HEK293T (cell line): ENCODE data around the gene CYFIP1.

ENCODE experiments used
- CTCF ChIA-PET: fragments of 350-600 bp; formaldehyde crosslinking; extraction: SDS; loops from one replicate; lab custom pipeline; 2021; ENCODE audit warnings: antibody characterized with exemption, inconsistent platforms; lab: Yijun Ruan, JAX
- POLR2A ChIA-PET: fragments of 350-600 bp; formaldehyde crosslinking; extraction: SDS; loops from one replicate; lab custom pipeline; 2020; ENCODE audit warnings: antibody characterized with exemption, inconsistent platforms; lab: Yijun Ruan, JAX
- DNase-seq: peaks from one replicate; pipeline ENCODE4 v3.0.0; 2012; ENCODE audit warnings: mixed read lengths; ENCODE audit errors: extremely low spot score
- ARNT ChIP-seq: fragments of 450-650 bp; IDR thresholded peaks from 2 replicates; pipeline ENCODE4 v1.6.1; 2017; ENCODE audit warnings: mild to moderate bottlenecking
- BHLHE40 ChIP-seq: fragments of 450-650 bp; IDR thresholded peaks from 2 replicates; pipeline ENCODE4 v1.6.1; 2016; ENCODE audit warnings: mild to moderate bottlenecking, moderate library complexity, borderline replicate concordance
- CTBP1 ChIP-seq: fragments of 450-650 bp; IDR thresholded peaks from 2 replicates; pipeline ENCODE4 v1.6.1; 2016; ENCODE audit warnings: borderline replicate concordance
- ELF4 ChIP-seq: fragments of 450-650 bp; IDR thresholded peaks from 2 replicates; pipeline ENCODE4 v1.6.1; 2017; ENCODE audit warnings: antibody characterized with exemption
- FOXA1 ChIP-seq: fragments of 450-650 bp; IDR thresholded peaks from 2 replicates; pipeline ENCODE4 v1.6.1; 2016; ENCODE audit warnings: mild to moderate bottlenecking
- FOXK2 ChIP-seq: fragments of 450-650 bp; IDR thresholded peaks from 2 replicates; pipeline ENCODE4 v1.6.1; 2016; ENCODE audit warnings: mild to moderate bottlenecking
- FOXM1 ChIP-seq: fragments of 450-650 bp; IDR thresholded peaks from 2 replicates; pipeline ENCODE4 v1.6.1; 2017; ENCODE audit warnings: mild to moderate bottlenecking, borderline replicate concordance
- HDGF ChIP-seq: fragments of 450-650 bp; IDR thresholded peaks from 2 replicates; pipeline ENCODE4 v1.6.1; 2017; ENCODE audit warnings: antibody characterized with exemption, borderline replicate concordance
- L3MBTL2 ChIP-seq: fragments of 450-650 bp; conservative IDR thresholded peaks from 2 replicates; pipeline ENCODE4 v1.6.1; 2016; ENCODE audit warnings: mild to moderate bottlenecking
- LEF1 ChIP-seq: fragments of 450-650 bp; IDR thresholded peaks from 2 replicates; pipeline ENCODE4 v1.6.1; 2017; ENCODE audit warnings: mild to moderate bottlenecking, borderline replicate concordance
- NFRKB ChIP-seq: fragments of 450-650 bp; IDR thresholded peaks from 2 replicates; pipeline ENCODE4 v1.6.1; 2016; ENCODE audit warnings: mild to moderate bottlenecking, moderate library complexity
- SP1 ChIP-seq: fragments of 450-650 bp; IDR thresholded peaks from 2 replicates; pipeline ENCODE4 v1.6.1; 2017
- SUZ12 ChIP-seq: fragments of 450-650 bp; IDR thresholded peaks from 2 replicates; pipeline ENCODE4 v1.6.1; 2016; ENCODE audit warnings: mild to moderate bottlenecking
- TARDBP ChIP-seq: fragments of 450-650 bp; IDR thresholded peaks from 2 replicates; pipeline ENCODE4 v1.6.1; 2016
- ZNF384 ChIP-seq: fragments of 450-650 bp; IDR thresholded peaks from 2 replicates; pipeline ENCODE4 v1.6.1; 2016
- TF ChIP-seq, protein P1 (sequence below): fragments of 450-650 bp; IDR thresholded peaks from 2 replicates; pipeline ENCODE4 v1.6.1; 2016

The CYFIP1 gene

DNA sequence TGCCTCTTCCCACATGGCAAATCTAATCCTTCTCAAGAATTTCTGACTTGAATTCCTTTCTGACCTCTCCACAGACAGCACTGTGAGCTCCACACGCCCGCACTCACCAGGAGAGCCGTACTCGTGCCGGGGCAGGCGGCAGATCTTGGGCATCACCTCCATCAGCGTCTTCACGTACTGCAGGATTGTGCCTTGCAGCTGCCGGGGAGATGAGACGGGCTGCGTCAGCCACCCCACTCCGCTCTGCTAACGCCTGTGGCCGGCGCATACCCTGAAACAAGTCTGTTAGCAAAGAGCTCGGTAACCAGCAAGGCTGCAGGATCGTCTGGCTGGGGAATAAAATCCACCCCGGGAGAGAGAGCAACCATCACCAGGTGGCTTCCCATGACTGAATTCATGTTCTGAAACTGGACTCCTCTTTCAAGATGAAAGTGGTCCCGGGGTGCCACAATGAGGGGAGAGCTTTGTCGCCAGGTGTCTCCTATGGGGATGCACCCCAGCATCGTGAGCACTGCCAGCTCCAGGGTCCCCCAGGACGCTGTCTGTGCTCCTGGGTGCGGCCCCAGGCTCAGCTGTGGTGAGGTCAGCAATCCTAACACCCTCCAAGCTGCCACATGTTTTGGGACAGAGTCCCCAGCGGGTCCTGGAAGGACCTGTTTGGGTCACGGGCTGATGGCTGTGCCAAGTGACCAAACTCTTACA, 98.3 kb downstream of the CYFIP1 start:
- TF ChIP-seq ELF4 (no peak), SUZ12 (no peak), HDGF (no peak), FOXM1 (no peak), NFRKB (no peak), CTBP1 (no peak), ZNF384 (no peak), FOXA1 (no peak), SP1 (no peak), TARDBP (no peak), BHLHE40 (no peak)
- TF ChIP-seq, protein P1, sequence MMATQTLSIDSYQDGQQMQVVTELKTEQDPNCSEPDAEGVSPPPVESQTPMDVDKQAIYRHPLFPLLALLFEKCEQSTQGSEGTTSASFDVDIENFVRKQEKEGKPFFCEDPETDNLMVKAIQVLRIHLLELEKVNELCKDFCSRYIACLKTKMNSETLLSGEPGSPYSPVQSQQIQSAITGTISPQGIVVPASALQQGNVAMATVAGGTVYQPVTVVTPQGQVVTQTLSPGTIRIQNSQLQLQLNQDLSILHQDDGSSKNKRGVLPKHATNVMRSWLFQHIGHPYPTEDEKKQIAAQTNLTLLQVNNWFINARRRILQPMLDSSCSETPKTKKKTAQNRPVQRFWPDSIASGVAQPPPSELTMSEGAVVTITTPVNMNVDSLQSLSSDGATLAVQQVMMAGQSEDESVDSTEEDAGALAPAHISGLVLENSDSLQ, result no peak
- no peak for DNase-seq
- CTCF ChIA-PET, result no interaction called here
- POLR2A ChIA-PET, result no interaction called here

DNA sequence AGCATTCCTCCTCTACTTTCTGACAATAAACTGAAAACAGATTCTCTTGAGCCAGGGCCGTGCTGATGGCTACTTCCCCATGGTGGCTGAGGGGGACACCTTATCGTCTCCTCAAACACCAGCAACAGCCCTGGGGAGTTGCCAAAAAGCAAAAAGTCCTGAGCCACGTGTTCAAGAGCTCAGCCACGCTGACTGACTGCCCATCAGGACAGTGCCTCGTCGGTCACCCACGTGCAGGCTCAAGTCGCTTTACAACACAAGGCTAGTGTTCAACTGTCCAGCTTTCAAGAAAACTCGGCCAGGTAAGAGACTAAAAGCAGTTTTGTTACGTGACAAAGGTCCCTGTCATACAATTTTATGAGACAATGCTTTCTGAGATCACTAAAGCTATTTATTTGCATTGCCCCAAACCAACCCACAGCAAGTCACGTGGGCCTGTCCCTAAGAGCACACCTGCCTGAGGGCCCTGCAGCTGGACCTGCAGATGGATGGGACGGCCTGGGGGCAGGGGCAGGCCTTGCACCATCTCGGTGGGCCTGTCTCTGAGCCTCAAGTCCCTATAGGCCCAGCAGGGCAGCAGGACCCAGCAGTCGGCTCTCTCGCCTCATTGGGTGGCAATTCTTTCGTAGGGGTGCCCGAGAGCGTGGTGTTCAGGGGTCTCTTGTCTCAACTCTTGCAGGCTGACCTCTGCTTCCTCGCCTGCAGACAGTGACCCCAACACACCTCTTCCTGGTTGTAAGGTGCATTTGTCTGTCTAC, 99.0 kb downstream of the CYFIP1 start:
- ChIA-PET CTCF (no interaction called here), POLR2A (no interaction called here)

DNA sequence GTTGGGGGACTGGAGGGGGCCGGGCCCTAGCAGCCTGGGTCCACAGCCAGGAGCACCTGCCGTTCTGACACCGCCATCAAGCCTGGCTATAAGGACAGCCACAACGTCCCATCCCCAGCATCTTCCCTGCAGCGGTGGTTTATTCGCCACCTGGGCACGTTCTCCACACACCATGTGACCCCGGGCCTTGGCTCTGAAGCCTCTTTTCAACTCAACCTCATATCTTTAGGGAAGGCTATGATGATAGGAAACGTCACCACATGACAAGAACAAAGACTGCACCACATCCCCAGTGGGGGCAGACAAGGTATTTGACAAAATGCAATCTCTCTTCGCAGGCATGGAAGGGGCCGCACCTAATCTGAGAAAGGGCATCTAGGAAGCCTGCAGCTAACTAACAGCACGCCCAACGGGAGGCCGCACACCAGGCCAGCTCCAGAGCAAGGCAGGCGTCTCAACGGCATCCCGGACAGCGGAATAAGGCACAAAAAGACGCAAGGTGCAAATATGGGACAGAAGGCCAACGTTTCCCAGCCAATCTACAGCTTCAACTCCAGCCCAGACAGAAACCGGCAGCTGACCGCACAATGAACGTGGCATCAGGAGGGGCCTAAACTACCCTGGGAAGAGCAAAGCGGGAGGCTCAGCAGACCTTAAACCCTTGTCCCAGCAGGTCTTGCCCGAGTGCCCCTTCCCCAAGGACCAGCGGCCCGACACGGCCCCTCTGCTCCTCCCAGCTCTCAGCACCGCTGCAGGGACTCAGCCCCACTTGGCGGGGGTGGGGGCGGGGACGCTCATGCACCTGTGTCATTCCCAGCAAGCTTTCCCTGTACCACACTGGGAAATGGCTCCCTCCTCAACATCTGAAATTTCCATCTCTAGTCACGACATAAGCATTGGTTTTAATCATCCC, 99.8 kb downstream of the CYFIP1 start:
- TF ChIP-seq CTBP1 (no peak), L3MBTL2 (no peak), NFRKB (no peak), HDGF (no peak), SP1 (no peak), BHLHE40 (no peak), FOXA1 (no peak), FOXM1 (no peak), TARDBP (no peak)
- ChIA-PET CTCF (no interaction called here), POLR2A (no interaction called here)
- no peak for DNase-seq

More for the DNA sequence above, 99.0 kb downstream of the CYFIP1 start:
- no peak for DNase-seq
- TF ChIP-seq ZNF384, result no peak
- no peak for TF ChIP-seq CTBP1
- no peak for TF ChIP-seq TARDBP
- TF ChIP-seq SUZ12, result no peak
- TF ChIP-seq SP1, result no peak
- TF ChIP-seq ARNT, result no peak
- no peak for TF ChIP-seq FOXK2
- no peak for TF ChIP-seq ELF4
- TF ChIP-seq NFRKB, result no peak
- no peak for TF ChIP-seq LEF1
- no peak for TF ChIP-seq FOXM1

DNA sequence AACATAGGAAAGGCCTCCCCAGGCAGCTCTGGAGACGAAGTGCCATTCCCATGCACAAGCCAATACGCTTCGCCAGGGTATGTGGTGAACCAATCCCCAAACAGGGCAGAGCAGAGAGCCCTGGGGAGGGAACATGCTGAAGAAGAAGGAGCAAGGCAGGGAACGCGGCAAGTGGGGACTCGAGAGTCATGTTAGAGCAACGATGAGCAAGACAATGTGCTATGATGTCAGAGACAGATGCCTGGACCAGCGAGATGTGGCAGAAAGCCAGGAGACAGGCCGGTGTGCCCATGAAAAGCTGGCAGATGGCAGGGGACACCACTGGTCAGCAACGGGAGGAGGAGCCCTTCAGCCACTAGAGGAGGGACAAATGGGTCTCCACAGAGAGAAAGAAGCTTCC, 102.1 kb downstream of the CYFIP1 start:
- no peak for TF ChIP-seq LEF1
- no peak for TF ChIP-seq ELF4
- TF ChIP-seq ZNF384, result no peak
- no peak for TF ChIP-seq L3MBTL2
- TF ChIP-seq CTBP1, result no peak
- TF ChIP-seq, protein P1, result no peak
- TF ChIP-seq SP1, result no peak
- no peak for TF ChIP-seq ARNT
- no peak for TF ChIP-seq FOXA1
- TF ChIP-seq BHLHE40, result no peak
- TF ChIP-seq HDGF, result no peak
- TF ChIP-seq NFRKB, result no peak
- TF ChIP-seq FOXM1, result no peak
- no peak for TF ChIP-seq FOXK2
- ChIA-PET CTCF (no interaction called here), POLR2A (no interaction called here)
- DNase-seq, result no peak

DNA sequence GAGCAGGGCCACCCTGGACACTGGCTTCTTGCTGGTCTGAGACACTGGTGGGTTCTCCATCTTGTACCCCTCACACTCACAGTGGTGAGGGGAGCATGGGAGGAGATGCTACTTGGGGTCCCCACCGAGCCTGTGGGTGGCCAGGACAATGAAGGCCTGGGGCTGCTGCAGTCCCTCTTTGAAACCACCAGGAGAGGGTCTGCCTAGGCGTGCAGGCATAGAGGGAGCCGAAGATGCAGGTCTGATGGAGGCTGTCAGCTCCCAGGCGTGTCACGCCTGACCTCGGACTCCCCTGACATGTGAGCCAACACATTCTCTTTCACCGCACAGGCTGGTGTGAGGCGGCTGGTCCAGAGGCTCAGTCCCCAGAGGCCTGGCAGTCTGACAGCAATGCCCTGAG, 102.6 kb downstream of the CYFIP1 start:
- ChIA-PET POLR2A (no interaction called here), CTCF (no interaction called here)
- DNase-seq, result no peak
- TF ChIP-seq FOXK2, result no peak
- TF ChIP-seq TARDBP, result no peak
- TF ChIP-seq BHLHE40, result no peak
- no peak for TF ChIP-seq CTBP1
- TF ChIP-seq FOXA1, result no peak
- TF ChIP-seq LEF1, result no peak

DNA sequence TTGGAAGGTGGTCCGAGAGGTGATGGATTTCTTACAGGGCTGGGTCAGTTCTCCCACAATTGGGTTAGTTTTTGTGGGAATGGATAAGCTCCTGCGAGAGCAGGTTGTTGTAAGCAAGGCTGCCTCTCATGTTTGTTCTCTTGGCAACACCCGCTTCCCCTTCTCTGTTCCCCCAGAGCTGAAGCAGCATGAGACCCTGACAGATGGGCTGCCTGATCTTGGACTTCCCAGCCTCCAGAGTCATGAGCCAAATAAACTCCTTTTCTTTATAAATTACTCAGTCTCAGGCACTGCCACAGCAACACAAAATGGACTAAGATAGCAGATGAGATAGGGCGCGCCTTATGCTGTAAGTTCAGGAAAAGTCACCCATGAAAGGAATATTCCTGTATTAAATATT, 103.1 kb downstream of the CYFIP1 start:
- CTCF ChIA-PET, result no interaction called here
- no peak for TF ChIP-seq TARDBP
- no peak for TF ChIP-seq BHLHE40
- no peak for TF ChIP-seq SP1
- TF ChIP-seq FOXM1, result no peak
- TF ChIP-seq LEF1, result no peak
- TF ChIP-seq, protein P1, result no peak
- TF ChIP-seq FOXK2, result no peak
- TF ChIP-seq ARNT, result no peak
- TF ChIP-seq FOXA1, result no peak
- no peak for TF ChIP-seq NFRKB
- no peak for TF ChIP-seq L3MBTL2
- TF ChIP-seq HDGF, result no peak
- no peak for TF ChIP-seq SUZ12
- no peak for TF ChIP-seq CTBP1
- no peak for TF ChIP-seq ELF4
- TF ChIP-seq ZNF384, result no peak
- POLR2A ChIA-PET, result no interaction called here
- DNase-seq, result no peak
